ENCODE measurements around the gene ALDH6A1. TPM values are rescaled to one million over a fixed set of nuclear protein-coding genes. Genes with fewer than 3 reads are reported as not detected.

ALDH6A1 gene
- total RNA-seq, 4 donors from 2014 or later = 12.7 to 37.5 (median 20.0) TPM

- no peak overlapping the region for H3K4me3 ChIP-seq (ENCODE audit: low read depth, poor library complexity, severe bottlenecking)
- TF ChIP-seq POLR2A (IDR thresholded peaks at IDR 0.05) = no peak
- TF ChIP-seq, protein P1, sequence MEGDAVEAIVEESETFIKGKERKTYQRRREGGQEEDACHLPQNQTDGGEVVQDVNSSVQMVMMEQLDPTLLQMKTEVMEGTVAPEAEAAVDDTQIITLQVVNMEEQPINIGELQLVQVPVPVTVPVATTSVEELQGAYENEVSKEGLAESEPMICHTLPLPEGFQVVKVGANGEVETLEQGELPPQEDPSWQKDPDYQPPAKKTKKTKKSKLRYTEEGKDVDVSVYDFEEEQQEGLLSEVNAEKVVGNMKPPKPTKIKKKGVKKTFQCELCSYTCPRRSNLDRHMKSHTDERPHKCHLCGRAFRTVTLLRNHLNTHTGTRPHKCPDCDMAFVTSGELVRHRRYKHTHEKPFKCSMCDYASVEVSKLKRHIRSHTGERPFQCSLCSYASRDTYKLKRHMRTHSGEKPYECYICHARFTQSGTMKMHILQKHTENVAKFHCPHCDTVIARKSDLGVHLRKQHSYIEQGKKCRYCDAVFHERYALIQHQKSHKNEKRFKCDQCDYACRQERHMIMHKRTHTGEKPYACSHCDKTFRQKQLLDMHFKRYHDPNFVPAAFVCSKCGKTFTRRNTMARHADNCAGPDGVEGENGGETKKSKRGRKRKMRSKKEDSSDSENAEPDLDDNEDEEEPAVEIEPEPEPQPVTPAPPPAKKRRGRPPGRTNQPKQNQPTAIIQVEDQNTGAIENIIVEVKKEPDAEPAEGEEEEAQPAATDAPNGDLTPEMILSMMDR (IDR thresholded peaks at IDR 0.05) = no peak
- no peak for DNase-seq (ENCODE audit: low spot score in 2 of 2)
- 95% methylated on average over 2 of the region's 2 CpGs for whole genome bisulfite sequencing, 2 donors
- intact Hi-C loops (cut with DNase I; ENCODE audit: low total_unique reads) = no loop called here
These were observed 21.1 kb upstream of the ALDH6A1 start for GRCh38 chr14:74105381-74105780.

DNA sequence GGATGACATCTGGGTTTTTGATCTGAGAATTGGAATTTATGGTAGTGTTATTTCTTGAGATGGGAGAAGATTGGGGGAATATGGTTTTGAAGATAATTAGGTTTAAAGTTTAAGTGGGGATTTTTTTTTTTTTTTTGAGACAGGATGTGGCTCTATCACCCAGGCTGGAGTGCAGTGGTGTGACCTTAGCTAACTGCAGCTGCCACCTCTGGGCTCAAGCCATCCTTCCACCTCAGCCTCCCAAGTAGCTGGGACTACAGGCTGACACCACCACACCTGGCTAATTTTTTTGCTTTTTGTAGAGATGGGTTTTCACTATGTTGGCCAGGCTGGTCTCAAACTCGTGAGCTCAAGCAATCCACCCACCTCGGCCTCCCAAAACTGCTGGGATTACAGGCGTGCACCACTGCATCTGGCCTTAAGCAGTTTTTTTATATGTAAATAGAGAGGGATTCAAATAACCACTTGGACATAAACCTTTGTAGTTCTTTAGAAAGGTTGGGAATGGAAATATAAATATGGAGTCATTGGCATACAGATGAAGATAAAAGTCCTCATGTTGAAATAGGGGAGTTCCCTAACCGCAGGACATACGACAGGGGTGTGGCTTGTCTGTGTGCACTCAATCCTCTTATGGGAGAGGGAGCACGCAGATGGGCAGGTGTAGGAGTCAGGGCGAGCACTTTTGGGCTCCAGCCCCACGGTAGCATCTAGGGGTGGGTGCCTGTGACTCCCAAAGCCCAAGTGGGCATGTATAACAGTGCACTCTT, 5.2 kb upstream of the ALDH6A1 start:
- 83% methylated on average over 8 of the region's 8 CpGs for WGBS, 2 donors
- TF ChIP-seq, protein P1 (IDR thresholded peaks at IDR 0.05) = no peak
- no peak for TF ChIP-seq POLR2A (IDR thresholded peaks at IDR 0.05)
- no peak for DNase-seq (ENCODE audit: low spot score in 2 of 2)
- intact Hi-C loops (cut with DNase I; ENCODE audit: low total_unique reads) = no loop called here
- H3K4me3 ChIP-seq (ENCODE audit: low read depth, poor library complexity, severe bottlenecking) = no peak overlapping the region

DNA sequence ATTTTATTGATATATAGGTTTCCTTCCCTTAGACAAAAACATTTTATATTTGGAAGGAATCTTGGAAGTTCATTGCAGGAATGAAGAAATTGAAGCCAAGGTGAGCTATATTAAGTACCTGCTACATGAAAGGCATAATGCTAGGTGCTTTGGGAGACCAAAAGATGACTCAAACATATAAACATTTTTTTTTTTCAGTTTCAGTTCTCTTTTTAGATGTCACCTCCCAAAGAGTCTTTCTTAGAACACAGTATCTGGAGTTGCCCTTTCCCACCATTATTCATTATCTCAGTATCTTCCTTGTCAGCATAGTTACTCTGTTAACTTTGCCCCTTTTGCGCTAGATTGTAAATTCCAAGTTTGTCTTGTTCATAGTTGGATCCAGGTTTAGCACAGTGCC, 1.6 kb upstream of the ALDH6A1 start:
- 94 to 95% methylated on average over 1 of the region's 1 CpG for WGBS, 2 donors
- intact Hi-C loops (cut with DNase I; ENCODE audit: low total_unique reads) = no loop called here
- TF ChIP-seq, protein P1 (IDR thresholded peaks at IDR 0.05) = no peak
- no peak for TF ChIP-seq POLR2A (IDR thresholded peaks at IDR 0.05)

GRCh38 chr14:74085047-74085637, 889 bp upstream of the ALDH6A1 start:
- H3K4me3 ChIP-seq (ENCODE audit: low read depth, poor library complexity, severe bottlenecking) = peak overlapping the region; percentile 60
- intact Hi-C loops (cut with DNase I; ENCODE audit: low total_unique reads) = no loop called here
- DNase-seq (ENCODE audit: low spot score in 2 of 2) = peak; percentile 15 to 84
- WGBS, 2 donors = 0 to 1% methylated on average over 26 of the region's 26 CpGs
- TF ChIP-seq, protein P1 (IDR thresholded peaks at IDR 0.05) = no peak
- no peak for TF ChIP-seq POLR2A (IDR thresholded peaks at IDR 0.05)

More for the DNA sequence above, 1.6 kb upstream of the ALDH6A1 start:
- no peak for DNase-seq (ENCODE audit: low spot score in 2 of 2)
- H3K4me3 ChIP-seq (ENCODE audit: low read depth, poor library complexity, severe bottlenecking) = no peak overlapping the region

DNA sequence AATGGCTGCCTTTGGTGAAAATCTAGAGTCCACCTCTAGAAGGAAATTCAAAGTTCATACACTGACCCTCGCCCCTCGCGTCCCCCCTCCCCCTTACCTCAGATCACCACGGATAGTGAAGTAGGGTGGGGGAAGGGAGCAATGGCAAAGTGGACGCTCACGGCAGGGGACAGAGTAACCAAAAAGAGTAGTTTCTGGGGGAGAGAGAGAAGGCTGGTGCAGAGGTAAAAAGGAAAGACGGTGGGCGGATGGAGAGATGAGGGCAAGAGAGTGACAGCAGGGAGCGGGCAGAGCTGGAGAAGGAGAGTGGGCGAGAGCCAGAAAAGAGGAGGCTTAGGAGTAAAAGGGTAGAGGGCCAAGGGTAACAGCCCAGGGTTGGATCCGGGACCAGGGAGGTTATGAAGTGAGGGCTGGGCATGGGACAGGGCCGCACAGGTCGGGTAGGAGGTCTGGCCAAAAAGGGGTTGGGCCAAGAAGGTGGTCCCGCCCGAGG, 423 bp downstream of the ALDH6A1 start:
- TF ChIP-seq, protein P1 (IDR thresholded peaks at IDR 0.05) = no peak
- TF ChIP-seq POLR2A (IDR thresholded peaks at IDR 0.05) = no peak
- WGBS, 2 donors = 0 to 1% methylated on average over 15 of the region's 15 CpGs
- intact Hi-C loops (cut with DNase I; ENCODE audit: low total_unique reads) = no loop called here
- no peak for DNase-seq (ENCODE audit: low spot score in 2 of 2)
- H3K4me3 ChIP-seq (ENCODE audit: low read depth, poor library complexity, severe bottlenecking) = peak overlapping the region; percentile 78

Measured in lower leg skin (tissue), 4 donors.